Loucy (cell line): ENCODE measurements around the gene CYSRT1.
"Not testable (repeated sequence)": the region's sequence is repeated elsewhere in the genome, so short reads cannot be mapped to it uniquely, and the experiment has no call there.

Experiments
- H2AFZ ChIP-seq: fragments of 200-600 bp; sonication (generic); 2 replicates; pipeline ENCODE4 v1.6.0; 2016; ENCODE audit warnings: antibody characterized with exemption, mild to moderate bottlenecking, low read length, moderate library complexity
- H3F3A ChIP-seq: fragments of 200-600 bp; 2 replicates; pipeline ENCODE4 v1.6.0; 2016; ENCODE audit warnings: antibody characterized with exemption, low read depth, mild to moderate bottlenecking
- H3K27me3 ChIP-seq: fragments of 200-600 bp; sonication (generic); 2 replicates; pipeline ENCODE4 v1.6.1; 2014; ENCODE audit warnings: low read length, mild to moderate bottlenecking; ENCODE audit not compliant: insufficient read depth, poor library complexity, severe bottlenecking
- H3K36me3 ChIP-seq: fragments of 200-600 bp; sonication (generic); 2 replicates; pipeline ENCODE4 v1.6.1; 2016; ENCODE audit warnings: low read length; ENCODE audit not compliant: insufficient read depth
- H3K4me1 ChIP-seq: fragments of 200-600 bp; sonication (generic); 2 replicates; pipeline ENCODE4 v1.5.1; 2014; ENCODE audit warnings: low read length, mild to moderate bottlenecking; ENCODE audit not compliant: insufficient read depth, poor library complexity, severe bottlenecking
- H3K4me2 ChIP-seq: fragments of 200-600 bp; sonication (generic); 2 replicates; pipeline ENCODE4 v1.6.0; 2014; ENCODE audit warnings: antibody characterized with exemption, low read length, low read depth, mild to moderate bottlenecking; ENCODE audit not compliant: poor library complexity, severe bottlenecking
- H3K4me3 ChIP-seq: fragments of 200-600 bp; sonication (generic); 2 replicates; pipeline ENCODE4 v1.5.1; 2014; ENCODE audit warnings: low read length, mild to moderate bottlenecking, mixed read lengths; ENCODE audit not compliant: poor library complexity, severe bottlenecking
- H3K79me2 ChIP-seq: fragments of 200-600 bp; sonication (generic); 2 replicates; pipeline ENCODE4 v1.6.1; 2014; ENCODE audit warnings: low read length; ENCODE audit not compliant: insufficient read depth
- H3K9ac ChIP-seq: fragments of 200-600 bp; sonication (generic); 2 replicates; pipeline ENCODE4 v1.6.0; 2014; ENCODE audit warnings: mild to moderate bottlenecking, low read depth, low read length, moderate library complexity; ENCODE audit not compliant: poor library complexity, severe bottlenecking
- H3K9me2 ChIP-seq: fragments of 200-600 bp; sonication (generic); replicated peaks from 2 replicates; pipeline ENCODE4 v1.6.1; 2016; ENCODE audit warnings: low read depth, low read length, mixed read lengths
- H3K9me3 ChIP-seq: fragments of 200-600 bp; sonication (generic); 2 replicates; pipeline ENCODE4 v1.6.1; 2014; ENCODE audit warnings: mild to moderate bottlenecking, antibody characterized with exemption, low read length, low read depth; ENCODE audit not compliant: insufficient read depth
- H4K20me1 ChIP-seq: fragments of 200-600 bp; sonication (generic); 2 replicates; pipeline ENCODE4 v1.6.0; 2014; ENCODE audit warnings: antibody characterized with exemption, low read length, mild to moderate bottlenecking; ENCODE audit not compliant: insufficient read depth, poor library complexity, severe bottlenecking
- CTCF ChIP-seq: fragments of 200-600 bp; sonication (generic); conservative IDR thresholded peaks from 2 replicates; pipeline ENCODE4 v1.5.1; 2014; ENCODE audit warnings: mild to moderate bottlenecking, antibody characterized with exemption, low read length
- EZH2phosphoT487 ChIP-seq: fragments of 200-600 bp; IDR thresholded peaks from 2 replicates; pipeline ENCODE4 v1.6.1; 2018; ENCODE audit warnings: antibody characterized with exemption, mild to moderate bottlenecking, moderate library complexity, borderline replicate concordance

CYSRT1 gene

GRCh38 chr9:137236238-137236935, 11.4 kb downstream of the CYSRT1 start:
- Histone ChIP-seq H3K9me3 (no peaks in the 10 kb centered on the region), H3K9ac (peak overlapping the region; percentile 55), H3K9me2 (no peaks in the 10 kb centered on the region), H3K4me3 (peak overlapping the region; percentile 57), H3K4me2 (peak overlapping the region; percentile 75), H2AFZ (no peak overlapping the region), H3K4me1 (peaks cover 25% of the 10 kb centered on the region), H3K79me2 (peaks cover 25% of the 10 kb centered on the region; the same call in 1 of the 2 replicates), H3K27me3 (no peaks in the 10 kb centered on the region), H4K20me1 (no peaks in the 10 kb centered on the region), H3K36me3 (no peaks in the 10 kb centered on the region), H3F3A (0 out of 2 replicates have a peak, but pooled peaks cover 6% of the 10 kb centered on the region)
- peak; percentile 96 for TF ChIP-seq CTCF
- no peak for TF ChIP-seq EZH2phosphoT487

- TF ChIP-seq CTCF (no peak), EZH2phosphoT487 (no peak)
- H3K27me3 ChIP-seq = no peaks in the 10 kb centered on the region
- no peaks in the 10 kb centered on the region for H3K9me3 ChIP-seq
- peaks cover 25% of the 10 kb centered on the region for H3K4me1 ChIP-seq
- H3K4me2 ChIP-seq = peak overlapping the region; percentile 75
- no peak overlapping the region for H2AFZ ChIP-seq
- 0 out of 2 replicates have a peak, but pooled peaks cover 6% of the 10 kb centered on the region for H3F3A ChIP-seq
- peak overlapping the region; percentile 57 for H3K4me3 ChIP-seq
- H4K20me1 ChIP-seq = peaks cover 4% of the 10 kb centered on the region
- peaks cover 30% of the 10 kb centered on the region for H3K79me2 ChIP-seq
- no peaks in the 10 kb centered on the region for H3K9me2 ChIP-seq
- peaks cover 2% of the 10 kb centered on the region; the same call in 1 of the 2 replicates for H3K36me3 ChIP-seq
- H3K9ac ChIP-seq = peak overlapping the region; percentile 55
Observed at GRCh38 chr9:137236936-137237421, 12.0 kb downstream of the CYSRT1 start.

GRCh38 chr9:137237759-137238726, 13.1 kb downstream of the CYSRT1 start:
- peak overlapping the region; percentile 75 for H3K4me2 ChIP-seq
- TF ChIP-seq CTCF = no peak
- TF ChIP-seq EZH2phosphoT487 = no peak
- H4K20me1 ChIP-seq = peaks cover 15% of the 10 kb centered on the region
- H3K36me3 ChIP-seq = peaks cover 13% of the 10 kb centered on the region; the same call in 1 of the 2 replicates
- no peaks in the 10 kb centered on the region for H3K9me3 ChIP-seq
- no peak overlapping the region for H2AFZ ChIP-seq
- no peaks in the 10 kb centered on the region for H3K27me3 ChIP-seq
- H3K4me1 ChIP-seq = peaks cover 32% of the 10 kb centered on the region
- H3K9me2 ChIP-seq = no peaks in the 10 kb centered on the region
- no peak overlapping the region for H3K4me3 ChIP-seq
- H3K79me2 ChIP-seq = peaks cover 41% of the 10 kb centered on the region
- peak overlapping the region; percentile 55 for H3K9ac ChIP-seq
- H3F3A ChIP-seq = 0 out of 2 replicates have a peak, but pooled peaks cover 6% of the 10 kb centered on the region

GRCh38 chr9:137239541-137240200, 14.7 kb downstream of the CYSRT1 start:
- not testable (repeated sequence) for H3K27me3 ChIP-seq, H3K9me3 ChIP-seq, H3K9me2 ChIP-seq, H3F3A ChIP-seq
- Histone ChIP-seq H3K9ac (peak overlapping the region; percentile 87), H4K20me1 (peaks cover 24% of the 10 kb centered on the region), H3K4me3 (peak overlapping the region; percentile 79), H3K36me3 (peaks cover 21% of the 10 kb centered on the region; the same call in 1 of the 2 replicates), H2AFZ (peak overlapping the region; percentile 90), H3K4me1 (peaks cover 40% of the 10 kb centered on the region), H3K79me2 (peaks cover 51% of the 10 kb centered on the region), H3K4me2 (peak overlapping the region; percentile 75)
